IMR-90 (cell line): ENCODE data around the gene NDOR1. TPM values are rescaled to one million over a fixed set of nuclear protein-coding genes. Genes with fewer than 3 reads are reported as not detected.
"Not testable (repeated sequence)": the region's sequence is repeated elsewhere in the genome, so short reads cannot be mapped to it uniquely, and the experiment has no call there.

Source experiments
- ATAC-seq: fragments of 200-7000 bp; cut with Tn5 transposase; 2 replicates; pipeline ENCODE4 v1.9.1; 2020; ENCODE audit warnings: low read depth, mild to moderate bottlenecking, moderate library complexity
- BruUV-seq: library from RNA; stranded (reverse); fragments of 400-500 nt; replicated peaks from 2 replicates; lab custom pipeline; 2021; lab: Mats Ljungman, UMichigan
- CTCF ChIA-PET: fragments of 300-600 bp; formaldehyde crosslinking; extraction: SDS; loops from one replicate; lab custom pipeline; 2021; ENCODE audit warnings: antibody characterized with exemption; lab: Yijun Ruan, JAX
- POLR2A ChIA-PET: fragments of 300-600 bp; sonication (Branson Sonifier 250); formaldehyde crosslinking; loops from one replicate; lab custom pipeline; 2022; ENCODE audit warnings: antibody characterized with exemption; ENCODE audit not compliant: unreplicated experiment; lab: Charles Lee
- DNase-seq: peaks from one replicate; pipeline ENCODE4 v3.0.0; 2013
- H2AFZ ChIP-seq: replicated peaks from 2 replicates; pipeline ENCODE3; 2013; ENCODE audit warnings: low read length, mild to moderate bottlenecking; ENCODE audit not compliant: poor library complexity
- H2AK5ac ChIP-seq: 2 replicates; pipeline ENCODE4 v1.6.1; 2013; ENCODE audit warnings: low read depth, low read length, inconsistent platforms
- H2AK9ac ChIP-seq: replicated peaks from 2 replicates; pipeline ENCODE3; 2013; ENCODE audit warnings: mild to moderate bottlenecking, low read depth, low read length, moderate library complexity; ENCODE audit not compliant: poor library complexity
- H2BK120ac ChIP-seq: 2 replicates; pipeline ENCODE4 v1.6.1; 2013; ENCODE audit warnings: low read depth, low read length, inconsistent platforms
- H2BK15ac ChIP-seq: 3 replicates; pipeline ENCODE4 v1.6.1; 2013; ENCODE audit warnings: low read depth, low read length, inconsistent platforms
- H2BK20ac ChIP-seq: 2 replicates; pipeline ENCODE4 v1.6.1; 2013; ENCODE audit warnings: low read depth, mild to moderate bottlenecking, inconsistent platforms, low read length, moderate library complexity
- H2BK5ac ChIP-seq: 2 replicates; pipeline ENCODE4 v1.6.1; 2013; ENCODE audit warnings: mild to moderate bottlenecking, low read depth, low read length, inconsistent platforms; ENCODE audit not compliant: poor library complexity, severe bottlenecking
- H3K14ac ChIP-seq: replicated peaks from 2 replicates; pipeline ENCODE4 v1.6.1; 2013; ENCODE audit warnings: low read depth, low read length, inconsistent platforms
- H3K18ac ChIP-seq: 2 replicates; pipeline ENCODE4 v1.6.1; 2013; ENCODE audit warnings: low read depth, low read length, control low read depth
- H3K23ac ChIP-seq: 2 replicates; pipeline ENCODE4 v1.6.1; 2013; ENCODE audit warnings: low read depth, low read length, inconsistent platforms
- H3K27ac ChIP-seq: 2 replicates; pipeline ENCODE4 v1.5.1; 2013; ENCODE audit warnings: mild to moderate bottlenecking, control low read depth, low read length; ENCODE audit not compliant: insufficient read depth
- H3K27me3 ChIP-seq: 2 replicates; pipeline ENCODE4 v1.6.1; 2013; ENCODE audit warnings: low read length; ENCODE audit not compliant: control insufficient read depth, insufficient read depth
- H3K36me3 ChIP-seq: 2 replicates; pipeline ENCODE4 v1.6.1; 2013; ENCODE audit warnings: low read length, mixed read lengths; ENCODE audit not compliant: control insufficient read depth, insufficient read depth
- H3K4ac ChIP-seq: 2 replicates; pipeline ENCODE4 v1.6.1; 2013; ENCODE audit warnings: low read depth, low read length, inconsistent platforms
- H3K4me1 ChIP-seq: 2 replicates; pipeline ENCODE4 v1.6.1; 2013; ENCODE audit warnings: low read length, mixed read lengths; ENCODE audit not compliant: control insufficient read depth, insufficient read depth
- H3K4me2 ChIP-seq: 2 replicates; pipeline ENCODE4 v1.6.1; 2013; ENCODE audit warnings: low read depth, mild to moderate bottlenecking, control low read depth, low read length, moderate library complexity
- H3K4me3 ChIP-seq: 2 replicates; pipeline ENCODE4 v1.5.1; 2013; ENCODE audit warnings: low read depth, mild to moderate bottlenecking, control low read depth, low read length, moderate library complexity; ENCODE audit not compliant: insufficient read depth
- H3K56ac ChIP-seq: 2 replicates; pipeline ENCODE4 v1.6.1; 2013; ENCODE audit warnings: low read length, inconsistent platforms; ENCODE audit not compliant: insufficient read depth; ENCODE audit errors: extremely low read depth
- H3K79me1 ChIP-seq, 2 experiments: 2 replicates each; pipeline ENCODE4 v1.6.1; 2013; ENCODE audit warnings: low read length in 2 of 2, inconsistent platforms in 1 of 2, low read depth in 1 of 2
- H3K9ac ChIP-seq: 2 replicates; pipeline ENCODE4 v1.6.1; 2013; ENCODE audit warnings: low read depth, low read length, control low read depth
- H3K9me1 ChIP-seq: 2 replicates; pipeline ENCODE4 v1.6.1; 2013; ENCODE audit warnings: low read length, inconsistent platforms; ENCODE audit not compliant: insufficient read depth
- H3K9me3 ChIP-seq: 2 replicates; pipeline ENCODE4 v1.6.1; 2013; ENCODE audit warnings: low read length; ENCODE audit not compliant: control insufficient read depth, insufficient read depth
- H4K20me1 ChIP-seq: 2 replicates; pipeline ENCODE4 v1.6.1; 2013; ENCODE audit warnings: low read length, inconsistent platforms; ENCODE audit not compliant: insufficient read depth
- H4K5ac ChIP-seq: 2 replicates; pipeline ENCODE4 v1.6.1; 2013; ENCODE audit warnings: mild to moderate bottlenecking, low read depth, low read length, control low read depth
- H4K8ac ChIP-seq, 2 experiments: 2 replicates each; pipeline ENCODE4 v1.6.1; 2013; ENCODE audit warnings: low read depth in 2 of 2, low read length in 2 of 2, control low read depth in 1 of 2, inconsistent platforms in 1 of 2
- H4K91ac ChIP-seq: 2 replicates; pipeline ENCODE4 v1.6.1; 2013; ENCODE audit warnings: low read depth, low read length, inconsistent platforms; ENCODE audit not compliant: insufficient read depth
- RCOR1 ChIP-seq: IDR thresholded peaks from 2 replicates; pipeline ENCODE4 v1.6.1; 2012; ENCODE audit warnings: mild to moderate bottlenecking, low read length, improper control_type of control experiment; ENCODE audit not compliant: insufficient replicate concordance
- WGBS, 2 experiments: methylation state at CpG; one replicate each; pipeline versions ENCODE4 v1.1.5 to v1.1.7; 2013; ENCODE audit warnings: missing lambda C conversion rate in 2 of 2; ENCODE audit not compliant: insufficient read length in 1 of 2; ENCODE audit errors: extremely low coverage in 2 of 2; 5-methylcytosine and 5-hydroxymethylcytosine counted together
- dilution Hi-C: fragments of 300-500 bp; cut with HindIII; formaldehyde crosslinking; loops from one replicate; pipeline ENCODE4 v1.14.3; 2018; ENCODE audit warnings: low sequenced_read_pairs; ENCODE audit not compliant: unreplicated experiment
- in situ Hi-C: fragments of 300-500 bp; cut with MboI; formaldehyde crosslinking; loops from 3 replicates; pipeline ENCODE4 v1.14.3; 2019; ENCODE audit warnings: low sequenced_read_pairs, inconsistent platforms, mixed read lengths
- intact Hi-C: fragments of 100-400 bp; cut with micrococcal nuclease; formaldehyde crosslinking; loops from 2 replicates; pipeline ENCODE4 v1.10.0; 2022
- polyA plus RNA-seq, 3 experiments: library from polyadenylated mRNA; depleted of rRNA; stranded (reverse); fragments of >200 nt; gene quantifications; 2 replicates each; pipeline ENCODE4 v1.2.3, GENCODE V29; 2012; ENCODE audit warnings: low replicate concordance in 1 of 3
- total RNA-seq: library from RNA; depleted of rRNA; stranded (reverse); fragments of >200 nt; gene quantifications from 2 replicates; pipeline ENCODE4 v1.2.3, GENCODE V29; 2012
- TF ChIP-seq, protein P1 (sequence below): fragments of 150-350 bp; IDR thresholded peaks from 2 replicates; pipeline ENCODE4 v1.6.1; 2016; ENCODE audit warnings: low read depth, mild to moderate bottlenecking, low read length, moderate library complexity, borderline replicate concordance

The NDOR1 gene
- total and polyA plus RNA-seq, 2 of the 4 experiments (the other 2 are of a cell fraction): 0.90 to 10.6 TPM

DNA sequence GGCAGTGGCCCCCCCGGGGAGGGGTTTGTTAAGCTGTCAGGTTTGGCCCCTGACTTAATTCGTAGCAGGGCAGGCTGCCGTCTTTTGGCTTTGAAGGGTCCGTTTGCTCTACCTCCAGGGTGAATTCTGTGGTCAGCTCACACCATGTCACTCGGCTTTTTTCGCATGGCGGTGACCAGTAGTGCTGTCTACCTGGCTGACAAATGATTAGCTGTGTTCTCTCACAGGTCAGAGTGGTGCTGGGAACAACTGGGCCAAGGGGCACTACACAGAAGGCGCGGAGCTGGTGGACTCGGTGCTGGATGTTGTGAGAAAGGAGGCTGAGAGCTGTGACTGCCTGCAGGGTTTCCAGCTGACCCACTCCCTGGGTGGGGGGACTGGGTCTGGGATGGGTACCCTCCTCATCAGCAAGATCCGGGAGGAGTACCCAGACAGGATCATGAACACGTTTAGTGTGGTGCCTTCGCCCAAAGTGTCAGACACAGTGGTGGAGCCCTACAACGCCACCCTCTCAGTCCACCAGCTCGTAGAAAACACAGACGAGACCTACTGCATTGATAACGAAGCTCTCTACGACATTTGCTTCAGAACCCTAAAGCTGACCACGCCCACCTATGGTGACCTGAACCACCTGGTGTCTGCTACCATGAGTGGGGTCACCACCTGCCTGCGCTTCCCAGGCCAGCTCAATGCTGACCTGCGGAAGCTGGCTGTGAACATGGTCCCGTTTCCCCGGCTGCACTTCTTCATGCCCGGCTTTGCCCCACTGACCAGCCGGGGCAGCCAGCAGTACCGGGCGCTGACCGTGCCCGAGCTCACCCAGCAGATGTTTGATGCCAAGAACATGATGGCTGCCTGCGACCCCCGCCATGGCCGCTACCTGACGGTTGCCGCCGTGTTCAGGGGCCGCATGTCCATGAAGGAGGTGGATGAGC lies 37.0 kb downstream of the NDOR1 start (continued):
- TF ChIP-seq, protein P1, sequence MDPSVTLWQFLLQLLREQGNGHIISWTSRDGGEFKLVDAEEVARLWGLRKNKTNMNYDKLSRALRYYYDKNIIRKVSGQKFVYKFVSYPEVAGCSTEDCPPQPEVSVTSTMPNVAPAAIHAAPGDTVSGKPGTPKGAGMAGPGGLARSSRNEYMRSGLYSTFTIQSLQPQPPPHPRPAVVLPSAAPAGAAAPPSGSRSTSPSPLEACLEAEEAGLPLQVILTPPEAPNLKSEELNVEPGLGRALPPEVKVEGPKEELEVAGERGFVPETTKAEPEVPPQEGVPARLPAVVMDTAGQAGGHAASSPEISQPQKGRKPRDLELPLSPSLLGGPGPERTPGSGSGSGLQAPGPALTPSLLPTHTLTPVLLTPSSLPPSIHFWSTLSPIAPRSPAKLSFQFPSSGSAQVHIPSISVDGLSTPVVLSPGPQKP: no peak
- no peak for TF ChIP-seq RCOR1

DNA sequence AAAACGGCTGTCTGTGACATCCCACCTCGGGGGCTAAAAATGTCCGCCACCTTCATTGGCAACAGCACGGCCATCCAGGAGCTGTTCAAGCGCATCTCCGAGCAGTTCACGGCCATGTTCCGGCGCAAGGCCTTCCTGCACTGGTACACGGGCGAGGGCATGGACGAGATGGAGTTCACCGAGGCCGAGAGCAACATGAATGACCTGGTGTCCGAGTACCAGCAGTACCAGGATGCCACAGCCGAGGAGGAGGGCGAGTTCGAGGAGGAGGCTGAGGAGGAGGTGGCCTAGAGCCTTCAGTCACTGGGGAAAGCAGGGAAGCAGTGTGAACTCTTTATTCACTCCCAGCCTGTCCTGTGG lies 37.7 kb downstream of the NDOR1 start:
- H2BK15ac ChIP-seq, H3K56ac ChIP-seq, H4K91ac ChIP-seq, H3K4me1 ChIP-seq, DNase-seq, H3K4me2 ChIP-seq, H2BK120ac ChIP-seq, H3K14ac ChIP-seq, H2AK5ac ChIP-seq, H3K9ac ChIP-seq, in situ Hi-C loops, H3K9me1 ChIP-seq, H4K8ac ChIP-seq, H3K18ac ChIP-seq, H2BK20ac ChIP-seq, H3K9me3 ChIP-seq, H3K27me3 ChIP-seq, POLR2A ChIA-PET, H2AFZ ChIP-seq, intact Hi-C loops, H3K4ac ChIP-seq, dilution Hi-C loops, H2BK5ac ChIP-seq, BruUV-seq, H3K27ac ChIP-seq, ATAC-seq, CTCF ChIA-PET, H3K4me3 ChIP-seq, H4K5ac ChIP-seq: not testable (repeated sequence)
- Histone ChIP-seq H3K79me1 (peaks cover 8 to 37% of the 10 kb centered on the region in 2 experiments; a peak in 3 of 4 replicates), H2AK9ac (peak overlapping the region; percentile 81), H3K36me3 (peaks cover 19% of the 10 kb centered on the region), H4K20me1 (peaks cover 35% of the 10 kb centered on the region), H3K23ac (peak overlapping the region; percentile 64; the same call in 1 of the 2 replicates)
- 85% methylated on average over 3 of the region's 18 CpGs; no CpG with 5 or more reads in 1 of the 2 experiments for WGBS, 2 experiments
